RWPE2 (cell line): ENCODE measurements around the gene NAMPT.

Experiments
- ATAC-seq: fragments of 200-7000 bp; cut with Tn5 transposase; 3 replicates; pipeline ENCODE4 v1.9.1; 2021; ENCODE audit warnings: low read depth
- DNase-seq: peaks from one replicate; pipeline ENCODE4 v3.0.0-alpha.2; 2020; ENCODE audit warnings: low spot score
- H3K27ac ChIP-seq: fragments of 450-650 bp; 2 replicates; pipeline ENCODE4 v1.5.1; 2017; ENCODE audit warnings: mild to moderate bottlenecking; ENCODE audit not compliant: poor library complexity, severe bottlenecking
- H3K27me3 ChIP-seq: fragments of 250-450 bp; sonication (Bioruptor Pico); 2 replicates; pipeline ENCODE4 v1.5.1; 2021; ENCODE audit warnings: mild to moderate bottlenecking, moderate library complexity; ENCODE audit not compliant: insufficient read depth, poor library complexity, severe bottlenecking
- H3K36me3 ChIP-seq: fragments of 250-450 bp; sonication (Bioruptor Pico); 2 replicates; pipeline ENCODE4 v1.5.1; 2020; ENCODE audit warnings: low read depth, mild to moderate bottlenecking, moderate library complexity
- H3K4me1 ChIP-seq: fragments of 250-450 bp; sonication (Bioruptor Pico); 2 replicates; pipeline ENCODE4 v1.5.1; 2021; ENCODE audit warnings: mild to moderate bottlenecking, moderate library complexity; ENCODE audit not compliant: insufficient read depth, poor library complexity, severe bottlenecking
- H3K4me3 ChIP-seq: fragments of 250-450 bp; sonication (Bioruptor Pico); 2 replicates; pipeline ENCODE4 v1.5.1; 2021; ENCODE audit warnings: mild to moderate bottlenecking, moderate library complexity; ENCODE audit not compliant: severe bottlenecking
- H3K9me3 ChIP-seq: fragments of 250-450 bp; sonication (Bioruptor Pico); 2 replicates; pipeline ENCODE4 v1.5.1; 2021; ENCODE audit warnings: mild to moderate bottlenecking, moderate library complexity; ENCODE audit not compliant: severe bottlenecking
- CTCF ChIP-seq: fragments of 450-650 bp; IDR thresholded peaks from one replicate; pipeline ENCODE4 v1.5.1; 2017; ENCODE audit warnings: mild to moderate bottlenecking, moderate library complexity; ENCODE audit not compliant: poor library complexity, severe bottlenecking

The NAMPT gene

GRCh38 chr7:106285855-106286492, 1.2 kb upstream of the NAMPT start:
- no peak for DNase-seq
- no peak for TF ChIP-seq CTCF
- Histone ChIP-seq H3K27ac (peak overlapping the region; percentile 88), H3K27me3 (no peaks in the 10 kb centered on the region), H3K4me1 (peaks cover 24% of the 10 kb centered on the region), H3K36me3 (peaks cover 6% of the 10 kb centered on the region; the same call in 1 of the 2 replicates), H3K9me3 (no peaks in the 10 kb centered on the region), H3K4me3 (peak overlapping the region; percentile 92)
- no peak for ATAC-seq

DNA sequence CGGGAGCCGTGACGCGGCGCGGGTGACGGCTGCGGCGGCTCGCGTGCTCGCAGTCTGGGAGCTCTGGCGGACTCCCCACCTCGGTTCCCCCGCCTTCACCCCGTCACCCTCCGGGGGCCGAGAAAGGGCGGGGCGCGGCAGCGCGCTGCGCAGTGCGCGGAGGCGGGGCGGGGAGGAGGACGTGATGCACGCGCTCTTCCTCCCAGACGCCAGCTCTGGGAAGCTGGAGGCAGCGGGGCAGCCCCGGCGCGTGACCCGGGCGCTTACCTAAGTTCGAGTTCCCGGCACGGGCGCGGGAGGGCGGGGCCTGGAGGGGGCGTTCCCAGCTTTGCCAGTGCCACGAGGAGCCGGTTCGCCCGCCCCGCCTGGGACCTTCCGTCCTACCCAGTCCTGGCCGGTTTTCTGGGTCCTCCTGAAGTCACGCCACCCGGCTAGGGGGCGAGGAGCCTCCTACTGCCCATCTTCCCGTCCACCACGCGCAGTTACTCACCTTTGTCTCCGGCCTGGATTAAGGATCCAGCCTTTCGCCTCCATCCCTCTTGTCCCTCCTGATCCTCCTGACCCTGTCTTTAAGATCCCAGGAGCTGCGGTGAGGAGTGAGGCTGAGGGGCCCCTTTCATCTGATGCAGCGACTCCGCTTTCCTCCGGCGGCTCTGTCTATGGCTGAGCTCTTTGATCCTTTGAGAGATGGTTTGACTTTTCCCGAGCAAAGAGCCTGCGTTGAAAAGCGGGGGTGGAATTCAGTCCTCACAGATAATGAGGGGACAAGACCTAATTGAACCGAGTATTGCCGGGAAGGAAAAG, 470 bp upstream of the NAMPT start:
- no peak for TF ChIP-seq CTCF
- Histone ChIP-seq H3K4me3 (peak overlapping the region; percentile 92), H3K9me3 (no peaks in the 10 kb centered on the region), H3K27ac (peak overlapping the region; percentile 88), H3K4me1 (peaks cover 24% of the 10 kb centered on the region), H3K36me3 (peaks cover 6% of the 10 kb centered on the region; the same call in 1 of the 2 replicates), H3K27me3 (no peaks in the 10 kb centered on the region)
- DNase-seq (peak; percentile 98), ATAC-seq (peak; percentile 83)

DNA sequence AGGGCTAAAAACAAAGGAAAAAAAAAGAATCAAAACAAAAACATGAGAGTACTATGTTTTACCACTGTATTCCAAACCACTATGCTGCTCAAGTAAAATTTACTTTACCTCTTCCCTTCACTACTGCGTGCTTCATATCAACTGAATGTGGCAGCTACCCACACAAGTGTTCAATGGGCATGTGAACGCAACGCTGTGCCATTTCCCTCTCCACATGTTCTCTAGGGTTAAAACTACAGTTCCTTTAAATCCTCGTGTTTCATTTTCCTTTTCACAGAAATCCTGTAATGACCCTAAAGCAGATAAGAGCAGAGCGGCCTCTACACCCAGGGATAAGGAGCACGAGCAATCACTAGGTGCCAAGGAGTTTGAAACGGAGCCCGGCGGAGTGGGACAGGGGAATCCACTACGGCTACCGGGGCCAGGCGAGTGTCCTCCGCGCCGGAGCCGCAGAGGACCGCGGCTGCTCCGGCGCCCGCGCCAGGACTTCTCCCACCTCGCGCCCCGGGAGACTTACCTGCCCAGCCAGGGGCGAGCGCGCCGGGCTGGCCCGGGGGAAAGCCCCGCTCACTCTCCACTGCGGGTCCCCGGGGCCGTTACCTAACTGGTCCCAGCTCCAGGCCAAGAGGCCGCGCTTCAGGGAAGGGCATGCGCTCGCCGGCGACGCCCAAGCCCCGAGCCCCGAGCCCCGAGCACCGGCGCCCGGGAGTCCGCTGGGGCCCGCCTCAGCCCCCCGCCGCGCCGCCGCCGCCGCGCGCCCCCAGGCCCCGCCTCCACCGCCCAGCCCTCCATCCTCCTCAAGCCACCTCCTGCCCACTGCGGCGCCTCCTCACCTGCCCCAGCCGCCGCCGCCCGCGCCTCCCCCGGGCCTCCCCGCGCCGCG, 711 bp downstream of the NAMPT start:
- H3K27ac ChIP-seq, result peak overlapping the region; percentile 88
- peak; percentile 18 for ATAC-seq

GRCh38 chr7:106283501-106283830, 1.3 kb downstream of the NAMPT start:
- H3K27me3 ChIP-seq, result no peaks in the 10 kb centered on the region
- peaks cover 33% of the 10 kb centered on the region for H3K4me1 ChIP-seq
- peak overlapping the region; percentile 92 for H3K4me3 ChIP-seq
- DNase-seq (no peak), ATAC-seq (no peak)
- TF ChIP-seq CTCF, result no peak
- peak overlapping the region; percentile 88 for H3K27ac ChIP-seq
- H3K9me3 ChIP-seq, result no peaks in the 10 kb centered on the region
- H3K36me3 ChIP-seq, result peaks cover 18% of the 10 kb centered on the region

More for the DNA sequence above, 711 bp downstream of the NAMPT start:
- Histone ChIP-seq H3K9me3 (no peaks in the 10 kb centered on the region), H3K27me3 (no peaks in the 10 kb centered on the region), H3K4me3 (peak overlapping the region; percentile 92), H3K4me1 (peaks cover 31% of the 10 kb centered on the region), H3K36me3 (peaks cover 12% of the 10 kb centered on the region)
- no peak for TF ChIP-seq CTCF
- no peak for DNase-seq
